ENCODE measurements around the gene HOXA6.

Gene HOXA6

GRCh38 chr7:27124902-27125689, 22.5 kb downstream of the HOXA6 start:
- Histone ChIP-seq H3K9ac (ENCODE audit: low read length) (no peak overlapping the region), H3K27ac (ENCODE audit: low read depth, low read length) (peak overlapping the region; percentile 61), H3K4me3 (ENCODE audit: low read depth in 1 of 2, low read length in 2 of 2) (no peak overlapping the region), H3K4me1 (ENCODE audit: insufficient read depth, low read length) (peaks cover 72% of the 10 kb centered on the region), H3K9me3 (ENCODE audit: low read length) (no peaks in the 10 kb centered on the region), H3K27me3 (ENCODE audit: control insufficient read depth in 1 of 2, insufficient read depth in 2 of 2, low read length in 2 of 2) (no peaks in the 10 kb centered on the region), H3K36me3 (ENCODE audit: insufficient read depth, low read length) (peaks cover 4% of the 10 kb centered on the region)

GRCh38 chr7:27124096-27124901, 23.3 kb downstream of the HOXA6 start:
- Histone ChIP-seq H3K4me3 (ENCODE audit: low read depth in 1 of 2, low read length in 2 of 2) (peak overlapping the region in 1 of 2 donors; percentile 33), H3K36me3 (ENCODE audit: insufficient read depth, low read length) (peaks cover 8% of the 10 kb centered on the region), H3K27me3 (ENCODE audit: control insufficient read depth in 1 of 2, insufficient read depth in 2 of 2, low read length in 2 of 2) (no peaks in the 10 kb centered on the region), H3K9ac (ENCODE audit: low read length) (no peak overlapping the region), H3K4me1 (ENCODE audit: insufficient read depth, low read length) (peaks cover 73% of the 10 kb centered on the region), H3K9me3 (ENCODE audit: low read length) (no peaks in the 10 kb centered on the region), H3K27ac (ENCODE audit: low read depth, low read length) (peak overlapping the region; percentile 61)

GRCh38 chr7:27123477-27124053, 24.0 kb downstream of the HOXA6 start:
- Histone ChIP-seq H3K36me3 (ENCODE audit: insufficient read depth, low read length) (peaks cover 10% of the 10 kb centered on the region), H3K4me3 (ENCODE audit: low read depth in 1 of 2, low read length in 2 of 2) (peak overlapping the region in 1 of 2 donors; percentile 33), H3K9ac (ENCODE audit: low read length) (no peak overlapping the region), H3K27me3 (ENCODE audit: control insufficient read depth in 1 of 2, insufficient read depth in 2 of 2, low read length in 2 of 2) (no peaks in the 10 kb centered on the region), H3K27ac (ENCODE audit: low read depth, low read length) (peak overlapping the region; percentile 53), H3K4me1 (ENCODE audit: insufficient read depth, low read length) (peaks cover 70% of the 10 kb centered on the region), H3K9me3 (ENCODE audit: low read length) (no peaks in the 10 kb centered on the region)

GRCh38 chr7:27123007-27123476, 24.5 kb downstream of the HOXA6 start:
- H3K27me3 ChIP-seq (ENCODE audit: control insufficient read depth in 1 of 2, insufficient read depth in 2 of 2, low read length in 2 of 2), result no peaks in the 10 kb centered on the region
- no peaks in the 10 kb centered on the region for H3K9me3 ChIP-seq (ENCODE audit: low read length)
- H3K9ac ChIP-seq (ENCODE audit: low read length), result no peak overlapping the region
- peaks cover 69% of the 10 kb centered on the region for H3K4me1 ChIP-seq (ENCODE audit: insufficient read depth, low read length)
- H3K27ac ChIP-seq (ENCODE audit: low read depth, low read length), result peak overlapping the region; percentile 53
- H3K4me3 ChIP-seq (ENCODE audit: low read depth in 1 of 2, low read length in 2 of 2), result peak overlapping the region in 1 of 2 donors; percentile 8
- H3K36me3 ChIP-seq (ENCODE audit: insufficient read depth, low read length), result peaks cover 10% of the 10 kb centered on the region

GRCh38 chr7:27122077-27122910, 25.3 kb downstream of the HOXA6 start:
- H3K4me3 ChIP-seq (ENCODE audit: low read depth in 1 of 2, low read length in 2 of 2), result peak overlapping the region in 1 of 2 donors; percentile 8
- H3K27me3 ChIP-seq (ENCODE audit: control insufficient read depth in 1 of 2, insufficient read depth in 2 of 2, low read length in 2 of 2), result no peaks in the 10 kb centered on the region
- no peaks in the 10 kb centered on the region for H3K9me3 ChIP-seq (ENCODE audit: low read length)
- peak overlapping the region; percentile 53 for H3K27ac ChIP-seq (ENCODE audit: low read depth, low read length)
- H3K36me3 ChIP-seq (ENCODE audit: insufficient read depth, low read length), result peaks cover 10% of the 10 kb centered on the region
- no peak overlapping the region for H3K9ac ChIP-seq (ENCODE audit: low read length)
- H3K4me1 ChIP-seq (ENCODE audit: insufficient read depth, low read length), result peaks cover 62% of the 10 kb centered on the region

GRCh38 chr7:27121684-27122076, 25.9 kb downstream of the HOXA6 start:
- Histone ChIP-seq H3K9ac (ENCODE audit: low read length) (no peak overlapping the region), H3K4me1 (ENCODE audit: insufficient read depth, low read length) (peaks cover 59% of the 10 kb centered on the region), H3K4me3 (ENCODE audit: low read depth in 1 of 2, low read length in 2 of 2) (peak overlapping the region in 1 of 2 donors; percentile 8)

GRCh38 chr7:27119412-27119911, 28.1 kb downstream of the HOXA6 start:
- Histone ChIP-seq H3K4me1 (ENCODE audit: insufficient read depth, low read length) (peaks cover 49% of the 10 kb centered on the region), H3K9ac (ENCODE audit: low read length) (no peak overlapping the region), H3K27ac (ENCODE audit: low read depth, low read length) (no peak overlapping the region), H3K4me3 (ENCODE audit: low read depth in 1 of 2, low read length in 2 of 2) (no peak overlapping the region), H3K36me3 (ENCODE audit: insufficient read depth, low read length) (peaks cover 8% of the 10 kb centered on the region), H3K9me3 (ENCODE audit: low read length) (no peaks in the 10 kb centered on the region), H3K27me3 (ENCODE audit: control insufficient read depth in 1 of 2, insufficient read depth in 2 of 2, low read length in 2 of 2) (no peaks in the 10 kb centered on the region)

More at GRCh38 chr7:27121684-27122076, 25.9 kb downstream of the HOXA6 start:
- peaks cover 10% of the 10 kb centered on the region for H3K36me3 ChIP-seq (ENCODE audit: insufficient read depth, low read length)
- no peaks in the 10 kb centered on the region for H3K9me3 ChIP-seq (ENCODE audit: low read length)
- H3K27me3 ChIP-seq (ENCODE audit: control insufficient read depth in 1 of 2, insufficient read depth in 2 of 2, low read length in 2 of 2), result no peaks in the 10 kb centered on the region
- H3K27ac ChIP-seq (ENCODE audit: low read depth, low read length), result no peak overlapping the region

GRCh38 chr7:27118580-27118979, 29.0 kb downstream of the HOXA6 start:
- H3K36me3 ChIP-seq (ENCODE audit: insufficient read depth, low read length), result peaks cover 6% of the 10 kb centered on the region
- H3K9ac ChIP-seq (ENCODE audit: low read length), result no peak overlapping the region
- H3K27ac ChIP-seq (ENCODE audit: low read depth, low read length), result peak overlapping the region; percentile 67
- H3K27me3 ChIP-seq (ENCODE audit: control insufficient read depth in 1 of 2, insufficient read depth in 2 of 2, low read length in 2 of 2), result no peaks in the 10 kb centered on the region
- peaks cover 47% of the 10 kb centered on the region for H3K4me1 ChIP-seq (ENCODE audit: insufficient read depth, low read length)
- no peaks in the 10 kb centered on the region for H3K9me3 ChIP-seq (ENCODE audit: low read length)
- H3K4me3 ChIP-seq (ENCODE audit: low read depth in 1 of 2, low read length in 2 of 2), result peak overlapping the region in 1 of 2 donors; percentile 71

GRCh38 chr7:27117887-27118491, 29.6 kb downstream of the HOXA6 start:
- peak overlapping the region; percentile 67 for H3K27ac ChIP-seq (ENCODE audit: low read depth, low read length)
- no peaks in the 10 kb centered on the region for H3K27me3 ChIP-seq (ENCODE audit: control insufficient read depth in 1 of 2, insufficient read depth in 2 of 2, low read length in 2 of 2)
- H3K4me1 ChIP-seq (ENCODE audit: insufficient read depth, low read length), result peaks cover 49% of the 10 kb centered on the region
- peaks cover 6% of the 10 kb centered on the region for H3K36me3 ChIP-seq (ENCODE audit: insufficient read depth, low read length)
- H3K4me3 ChIP-seq (ENCODE audit: low read depth in 1 of 2, low read length in 2 of 2), result peak overlapping the region in 1 of 2 donors; percentile 71
- H3K9me3 ChIP-seq (ENCODE audit: low read length), result no peaks in the 10 kb centered on the region
- peak overlapping the region; percentile 49 for H3K9ac ChIP-seq (ENCODE audit: low read length)
